NT2/D1 (cell line): ENCODE results near the gene EXD3.

ENCODE experiments used
- DNase-seq: peaks from one replicate; pipeline ENCODE4 v3.0.0-alpha.2; 2011; ENCODE audit warnings: low read depth, low spot score
- H3K27me3 ChIP-seq: 2 replicates; pipeline ENCODE4 v1.6.0; 2011; ENCODE audit warnings: mild to moderate bottlenecking; ENCODE audit not compliant: insufficient read length, insufficient read depth
- H3K36me3 ChIP-seq: 2 replicates; pipeline ENCODE4 v1.6.1; 2011; ENCODE audit warnings: mild to moderate bottlenecking, low read length, mixed read lengths; ENCODE audit not compliant: insufficient read depth, insufficient read length
- H3K4me1 ChIP-seq: 2 replicates; pipeline ENCODE4 v1.5.1; 2011; ENCODE audit not compliant: insufficient read depth, insufficient read length
- H3K4me3 ChIP-seq: 2 replicates; pipeline ENCODE4 v1.5.1; 2011; ENCODE audit warnings: low read depth; ENCODE audit not compliant: insufficient read length
- H3K9ac ChIP-seq: 2 replicates; pipeline ENCODE4 v1.6.0; 2011; ENCODE audit warnings: low read depth; ENCODE audit not compliant: insufficient read length
- H3K9me3 ChIP-seq: 2 replicates; pipeline ENCODE4 v1.5.1; 2011; ENCODE audit warnings: mild to moderate bottlenecking, low read length; ENCODE audit not compliant: insufficient read depth
- SUZ12 ChIP-seq: IDR thresholded peaks from 2 replicates; pipeline ENCODE4 v1.6.1; 2011; ENCODE audit not compliant: insufficient read length, insufficient read depth; ENCODE audit errors: extremely low read depth
- YY1 ChIP-seq: IDR thresholded peaks from 2 replicates; pipeline ENCODE4 v1.6.1; 2011; ENCODE audit not compliant: insufficient read length, insufficient read depth
- ZNF274 ChIP-seq: IDR thresholded peaks from 2 replicates; pipeline ENCODE4 v1.6.1; 2011; ENCODE audit warnings: mild to moderate bottlenecking, low read depth, low read length

The EXD3 gene

DNA sequence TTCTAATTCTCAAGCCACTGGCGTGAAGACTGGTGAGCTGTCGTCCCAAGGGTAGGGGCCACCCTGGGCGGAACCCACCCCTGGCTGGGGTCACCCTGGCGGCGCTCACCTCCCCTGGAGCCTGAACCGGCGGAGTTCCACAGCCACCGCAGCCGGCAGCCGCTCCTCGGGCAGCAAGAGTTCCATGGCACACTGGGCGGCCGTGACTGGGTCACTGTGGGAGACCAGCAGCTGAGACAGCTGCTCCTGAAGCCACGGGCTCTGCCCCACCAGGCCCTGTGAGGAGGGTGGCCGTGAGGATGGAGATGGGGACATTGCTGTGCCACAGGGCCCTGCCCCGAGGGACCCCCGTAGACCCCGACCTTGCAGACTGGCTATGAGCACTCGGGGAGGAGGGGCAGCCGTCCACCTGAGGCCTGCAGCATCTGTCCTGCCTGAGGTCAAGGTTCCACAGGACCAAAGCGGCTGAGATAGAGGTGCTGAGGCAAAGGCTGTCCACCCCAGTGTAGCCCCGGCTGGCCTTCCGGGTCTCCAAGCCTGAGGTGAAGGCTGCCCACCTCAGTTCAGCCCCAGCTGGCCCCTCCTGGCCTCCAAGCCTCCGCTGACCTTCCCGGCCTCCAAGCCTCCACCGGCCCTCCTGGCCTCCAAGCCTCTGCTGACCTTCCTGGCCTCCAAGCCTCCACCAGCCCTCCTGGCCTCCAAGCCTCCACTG lies 70.3 kb downstream of the EXD3 start:
- peaks cover 25% of the 10 kb centered on the region for H3K9me3 ChIP-seq
- H3K9ac ChIP-seq = no peak overlapping the region
- H3K4me3 ChIP-seq = no peak overlapping the region
- DNase-seq = no peak
- TF ChIP-seq YY1 (no peak), SUZ12 (no peak), ZNF274 (no peak)
- no peaks in the 10 kb centered on the region for H3K4me1 ChIP-seq
- H3K36me3 ChIP-seq = no peaks in the 10 kb centered on the region
- no peaks in the 10 kb centered on the region for H3K27me3 ChIP-seq

- TF ChIP-seq ZNF274 (no peak), SUZ12 (no peak)
- H3K27me3 ChIP-seq = no peaks in the 10 kb centered on the region
- no peak for DNase-seq
These were observed 71.0 kb downstream of the EXD3 start for GRCh38 chr9:137351781-137352501.

DNA sequence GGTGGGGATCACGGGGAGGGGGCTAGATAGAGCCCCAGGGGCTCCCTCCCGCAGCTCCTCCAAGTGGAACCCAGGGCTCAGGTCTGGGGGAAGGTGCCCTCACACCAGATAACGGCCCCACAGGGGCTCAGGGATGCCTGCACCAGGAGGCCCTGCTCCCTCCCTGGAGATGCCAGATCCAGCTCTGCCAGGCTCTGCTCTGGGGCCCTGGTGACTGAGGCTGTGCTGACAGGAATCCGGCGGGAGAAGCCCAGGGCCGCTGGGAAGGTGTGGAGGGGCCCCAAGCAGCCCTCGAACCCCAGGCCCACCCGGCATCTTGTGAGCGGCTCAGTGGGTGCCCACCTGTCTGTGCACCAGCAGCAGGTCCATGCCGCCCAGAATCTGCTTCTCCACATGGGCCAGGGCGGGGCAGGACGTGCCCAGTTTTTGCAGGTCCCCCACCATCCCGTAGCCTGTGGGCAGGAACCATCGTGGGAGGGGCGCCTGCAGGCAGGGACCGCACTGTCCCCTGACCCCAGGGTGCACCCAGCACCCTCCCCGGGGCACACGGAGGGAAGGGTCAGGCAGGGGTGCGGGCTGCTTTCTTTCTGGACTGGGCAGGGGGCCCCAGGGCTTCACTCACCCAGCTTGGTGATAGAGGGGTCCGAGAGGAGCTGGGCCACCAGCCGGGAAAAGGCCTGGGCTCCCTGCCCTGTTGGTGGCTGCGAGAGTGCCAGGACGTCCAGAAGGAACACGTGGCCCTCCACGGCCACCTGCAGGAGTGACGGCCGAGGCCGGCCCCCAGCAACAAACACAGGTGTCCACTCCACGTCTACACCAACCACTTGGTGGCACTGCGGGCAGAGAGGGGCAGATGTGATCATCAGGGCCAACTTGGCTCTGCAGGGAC lies 72.0 kb downstream of the EXD3 start:
- Histone ChIP-seq H3K27me3 (no peaks in the 10 kb centered on the region), H3K9ac (no peak overlapping the region), H3K9me3 (peaks cover 9% of the 10 kb centered on the region), H3K4me1 (no peaks in the 10 kb centered on the region), H3K4me3 (no peak overlapping the region), H3K36me3 (no peaks in the 10 kb centered on the region)
- DNase-seq = no peak
- TF ChIP-seq ZNF274 = no peak
- TF ChIP-seq SUZ12 = no peak
- no peak for TF ChIP-seq YY1

More at GRCh38 chr9:137351781-137352501, 71.0 kb downstream of the EXD3 start:
- H3K4me3 ChIP-seq = no peak overlapping the region
- H3K4me1 ChIP-seq = no peaks in the 10 kb centered on the region
- H3K36me3 ChIP-seq = no peaks in the 10 kb centered on the region
- H3K9me3 ChIP-seq = peaks cover 17% of the 10 kb centered on the region
- no peak overlapping the region for H3K9ac ChIP-seq

DNA sequence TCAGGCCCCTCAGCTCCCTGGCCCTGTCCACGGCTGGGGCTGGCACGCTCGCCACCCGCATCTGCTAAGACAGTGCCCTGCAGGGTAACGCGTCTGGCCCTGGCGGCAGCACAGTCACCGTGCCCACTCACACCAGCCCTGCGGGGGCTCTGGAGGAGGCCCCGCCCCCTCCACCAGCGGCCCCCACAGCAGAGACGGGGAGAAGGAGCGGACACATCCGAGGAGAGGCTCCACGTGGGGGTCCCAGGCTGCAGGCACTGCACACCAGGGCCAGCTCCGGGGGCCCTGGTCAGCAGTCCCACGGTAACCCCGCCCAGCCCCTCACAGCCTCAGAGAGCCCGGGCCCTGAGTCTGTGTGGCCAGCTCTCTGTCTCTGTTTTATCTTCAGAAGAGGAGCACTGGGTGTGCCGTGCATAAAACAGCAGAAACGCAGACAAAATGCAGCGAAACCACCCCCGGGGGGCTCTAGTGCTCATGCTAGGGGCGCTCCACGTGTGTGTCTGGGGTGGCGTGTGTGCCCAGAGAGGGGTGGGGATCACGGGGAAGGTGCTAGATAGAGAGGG lies 73.4 kb downstream of the EXD3 start:
- Histone ChIP-seq H3K4me1 (no peaks in the 10 kb centered on the region), H3K9ac (no peak overlapping the region), H3K27me3 (no peaks in the 10 kb centered on the region), H3K4me3 (no peak overlapping the region), H3K9me3 (no peaks in the 10 kb centered on the region), H3K36me3 (no peaks in the 10 kb centered on the region)
- DNase-seq = no peak
- no peak for TF ChIP-seq YY1
- no peak for TF ChIP-seq ZNF274
- no peak for TF ChIP-seq SUZ12

DNA sequence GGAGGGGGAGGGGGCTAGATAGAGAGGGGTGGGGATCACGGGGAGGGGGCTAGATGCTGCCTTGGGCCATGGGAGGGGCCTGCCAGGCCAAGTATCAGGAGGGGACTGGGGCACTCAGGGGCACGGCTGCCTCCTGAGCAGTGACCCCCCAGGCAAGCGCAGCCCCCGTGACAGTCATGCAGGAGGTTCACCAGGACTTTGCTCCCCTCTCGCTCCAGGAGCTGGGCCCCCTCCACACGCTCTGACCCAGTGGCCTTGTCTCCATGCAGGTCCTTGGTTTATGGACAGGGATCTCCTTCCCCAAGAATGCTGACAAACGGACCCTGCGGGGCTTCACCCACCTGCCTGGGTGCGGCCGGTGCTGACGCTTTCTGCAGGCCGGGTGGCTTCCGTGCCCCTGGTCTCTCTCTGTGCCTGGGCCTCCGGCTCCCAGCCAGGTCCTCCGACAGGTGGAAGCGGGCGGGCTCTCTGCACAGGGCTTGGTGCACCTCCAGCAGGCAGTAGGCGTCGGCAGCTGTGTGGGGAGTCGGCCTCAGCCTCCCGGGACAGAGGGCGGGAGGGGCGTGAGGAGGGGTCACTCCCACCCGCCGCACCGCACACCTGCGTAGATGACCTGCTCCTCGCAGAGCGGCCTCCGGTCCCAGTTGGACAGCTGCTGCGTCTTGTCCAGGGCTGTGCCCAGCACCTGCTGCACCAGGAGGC lies 74.0 kb downstream of the EXD3 start:
- Histone ChIP-seq H3K36me3 (no peaks in the 10 kb centered on the region), H3K4me3 (no peak overlapping the region), H3K9ac (no peak overlapping the region), H3K9me3 (no peaks in the 10 kb centered on the region), H3K4me1 (no peaks in the 10 kb centered on the region), H3K27me3 (no peaks in the 10 kb centered on the region)
- DNase-seq = no peak
- TF ChIP-seq SUZ12 (no peak), YY1 (no peak), ZNF274 (no peak)

DNA sequence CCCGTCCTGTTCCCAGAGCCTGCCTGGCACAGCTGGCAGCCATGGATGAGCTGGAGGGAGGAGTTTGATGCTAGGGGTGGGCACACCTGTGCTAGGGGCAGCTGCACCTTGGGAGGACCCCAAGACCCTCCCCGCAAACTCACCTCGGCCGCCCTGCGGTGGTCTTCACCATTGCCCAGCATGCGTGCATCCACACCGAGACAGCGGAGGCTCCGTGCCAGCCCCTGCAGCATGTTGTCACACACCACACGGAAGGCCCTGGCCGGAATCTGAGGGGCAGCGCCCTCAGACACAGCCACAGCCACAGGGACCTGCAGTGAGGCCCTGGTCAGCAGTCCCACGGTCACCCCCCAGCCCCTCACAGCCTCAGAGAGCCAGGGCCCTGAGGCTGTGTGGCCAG lies 75.0 kb downstream of the EXD3 start:
- H3K9me3 ChIP-seq = no peaks in the 10 kb centered on the region
- H3K4me3 ChIP-seq = no peak overlapping the region

More for the DNA sequence above, 75.0 kb downstream of the EXD3 start:
- no peaks in the 10 kb centered on the region for H3K4me1 ChIP-seq
- no peaks in the 10 kb centered on the region for H3K36me3 ChIP-seq
- H3K27me3 ChIP-seq = no peaks in the 10 kb centered on the region
- no peak for TF ChIP-seq ZNF274
- TF ChIP-seq YY1 = no peak
- TF ChIP-seq SUZ12 = no peak
- DNase-seq = no peak
- no peak overlapping the region for H3K9ac ChIP-seq
